HepG2 (cell line): ENCODE results near the gene TIMM17A. TPM values are rescaled to one million over a fixed set of nuclear protein-coding genes. Genes with fewer than 3 reads are reported as not detected.
A peak's percentile ranks its signal among the peaks of the same experiment; 100 is the strongest.

ENCODE experiments used
- STAG1 ChIP-seq: sonication (generic); formaldehyde crosslinking; IDR thresholded peaks from 2 replicates; pipeline ENCODE4 v1.4.0; 2020; ENCODE audit warnings: missing genetic modification reagents
- ZEB1 ChIP-seq: IDR thresholded peaks from 2 replicates; pipeline ENCODE4 v1.6.1; 2012; ENCODE audit warnings: mild to moderate bottlenecking, low read depth, inconsistent platforms; ENCODE audit not compliant: insufficient replicate concordance
- ZNF24 ChIP-seq: fragments of 450-650 bp; IDR thresholded peaks from 2 replicates; pipeline ENCODE4 v1.6.1; 2017; ENCODE audit warnings: antibody characterized with exemption, mild to moderate bottlenecking
- ZNF557 ChIP-seq: sonication (generic); formaldehyde crosslinking; IDR thresholded peaks from 2 replicates; pipeline ENCODE4 v1.4.0; 2020; ENCODE audit warnings: missing genetic modification reagents
- polyA plus RNA-seq, 8 experiments: library from polyadenylated mRNA; depleted of rRNA in 3 of 8; stranded (reverse) in 7 of 8; unstranded in 1 of 8; fragments of >200 nt; fragmentation: Illumina TruSeq in 4 of 8; extraction: Trizol in 4 of 8; gene quantifications; 2 replicates each; pipeline versions ENCODE4 v1.2.1 to v1.2.3, GENCODE V29; 2011 to 2016; ENCODE audit warnings: low read depth in 4 of 8, missing spikeins in 1 of 8, mixed read lengths in 1 of 8; ENCODE audit not compliant: insufficient read depth in 1 of 8
- total RNA-seq, 5 experiments: library from RNA; depleted of rRNA; stranded (reverse); fragments of >200 nt; fragmentation: Illumina TruSeq; extraction: Trizol; gene quantifications; 2 replicates each; pipeline ENCODE4 v1.2.3, GENCODE V29; 2016; ENCODE audit warnings: low read depth in 1 of 5
- TF ChIP-seq, protein P1 (sequence below): sonication (generic); formaldehyde crosslinking; IDR thresholded peaks from 2 replicates; pipeline ENCODE4 v1.4.0; 2020; ENCODE audit warnings: mild to moderate bottlenecking, missing genetic modification reagents

TIMM17A gene
- total and polyA plus RNA-seq, 2 of the 13 experiments (the other 11 are each of a cell fraction or from before 2014, with no cell fraction given) = 50.8 to 97.8 TPM

DNA sequence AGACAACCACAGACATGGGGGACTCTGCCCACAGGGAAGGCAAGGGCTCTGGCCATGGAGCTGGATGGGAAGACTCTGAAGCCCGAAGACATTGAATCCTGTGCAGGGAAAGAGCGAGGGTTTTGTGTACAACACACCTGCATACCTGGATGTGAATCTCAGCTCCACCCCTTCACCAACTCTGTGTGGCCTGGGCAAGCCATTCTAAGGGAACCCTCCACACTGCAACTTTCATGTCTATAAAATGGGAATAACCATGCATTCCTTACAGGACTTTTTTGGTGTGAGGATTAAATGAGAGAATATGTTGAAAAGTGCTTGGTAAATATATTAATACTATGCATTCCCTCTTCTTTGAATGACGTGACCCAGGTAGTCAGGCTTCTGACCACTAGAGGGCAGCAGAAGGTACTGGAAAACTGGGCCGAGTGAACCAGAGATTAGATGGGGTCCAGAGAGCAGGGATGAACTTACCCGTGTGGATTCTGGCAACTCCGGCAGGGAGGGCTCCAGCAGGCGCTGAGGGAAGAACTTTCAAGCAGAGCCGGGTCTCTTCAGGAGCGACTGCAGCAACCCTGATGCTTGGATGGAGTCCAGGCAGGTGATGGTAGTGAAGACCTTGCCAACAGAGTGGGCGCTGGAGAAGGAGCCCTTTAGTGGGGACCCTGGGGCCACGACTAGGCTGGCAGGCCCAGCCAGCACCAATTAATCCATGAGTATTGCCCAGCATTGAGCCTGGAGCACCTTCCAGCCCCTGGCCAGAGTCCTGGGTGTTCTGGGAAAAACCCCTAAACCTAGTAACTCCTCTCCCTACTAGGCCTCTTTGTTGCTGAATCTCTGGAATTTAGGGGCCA is 54.2 kb downstream of the TIMM17A start (continued):
- TF ChIP-seq, protein P1, sequence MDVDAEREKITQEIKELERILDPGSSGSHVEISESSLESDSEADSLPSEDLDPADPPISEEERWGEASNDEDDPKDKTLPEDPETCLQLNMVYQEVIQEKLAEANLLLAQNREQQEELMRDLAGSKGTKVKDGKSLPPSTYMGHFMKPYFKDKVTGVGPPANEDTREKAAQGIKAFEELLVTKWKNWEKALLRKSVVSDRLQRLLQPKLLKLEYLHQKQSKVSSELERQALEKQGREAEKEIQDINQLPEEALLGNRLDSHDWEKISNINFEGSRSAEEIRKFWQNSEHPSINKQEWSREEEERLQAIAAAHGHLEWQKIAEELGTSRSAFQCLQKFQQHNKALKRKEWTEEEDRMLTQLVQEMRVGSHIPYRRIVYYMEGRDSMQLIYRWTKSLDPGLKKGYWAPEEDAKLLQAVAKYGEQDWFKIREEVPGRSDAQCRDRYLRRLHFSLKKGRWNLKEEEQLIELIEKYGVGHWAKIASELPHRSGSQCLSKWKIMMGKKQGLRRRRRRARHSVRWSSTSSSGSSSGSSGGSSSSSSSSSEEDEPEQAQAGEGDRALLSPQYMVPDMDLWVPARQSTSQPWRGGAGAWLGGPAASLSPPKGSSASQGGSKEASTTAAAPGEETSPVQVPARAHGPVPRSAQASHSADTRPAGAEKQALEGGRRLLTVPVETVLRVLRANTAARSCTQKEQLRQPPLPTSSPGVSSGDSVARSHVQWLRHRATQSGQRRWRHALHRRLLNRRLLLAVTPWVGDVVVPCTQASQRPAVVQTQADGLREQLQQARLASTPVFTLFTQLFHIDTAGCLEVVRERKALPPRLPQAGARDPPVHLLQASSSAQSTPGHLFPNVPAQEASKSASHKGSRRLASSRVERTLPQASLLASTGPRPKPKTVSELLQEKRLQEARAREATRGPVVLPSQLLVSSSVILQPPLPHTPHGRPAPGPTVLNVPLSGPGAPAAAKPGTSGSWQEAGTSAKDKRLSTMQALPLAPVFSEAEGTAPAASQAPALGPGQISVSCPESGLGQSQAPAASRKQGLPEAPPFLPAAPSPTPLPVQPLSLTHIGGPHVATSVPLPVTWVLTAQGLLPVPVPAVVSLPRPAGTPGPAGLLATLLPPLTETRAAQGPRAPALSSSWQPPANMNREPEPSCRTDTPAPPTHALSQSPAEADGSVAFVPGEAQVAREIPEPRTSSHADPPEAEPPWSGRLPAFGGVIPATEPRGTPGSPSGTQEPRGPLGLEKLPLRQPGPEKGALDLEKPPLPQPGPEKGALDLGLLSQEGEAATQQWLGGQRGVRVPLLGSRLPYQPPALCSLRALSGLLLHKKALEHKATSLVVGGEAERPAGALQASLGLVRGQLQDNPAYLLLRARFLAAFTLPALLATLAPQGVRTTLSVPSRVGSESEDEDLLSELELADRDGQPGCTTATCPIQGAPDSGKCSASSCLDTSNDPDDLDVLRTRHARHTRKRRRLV (CRISPR knock-in tag) = no peak
- TF ChIP-seq ZNF24 = no peak
- 0 out of 2 replicates have a peak, but pooled peaks have one; percentile 13 for TF ChIP-seq ZNF557 (CRISPR knock-in tag)
- peak; percentile 49 for TF ChIP-seq ZEB1
- peak; percentile 95 for TF ChIP-seq STAG1 (CRISPR knock-in tag)
